HCT116 (cell line): ENCODE results near the gene TENT5A. TPM values are rescaled to one million over a fixed set of nuclear protein-coding genes. Genes with fewer than 3 reads are reported as not detected.

Source experiments
- ATAC-seq: fragments of 200-7000 bp; cut with Tn5 transposase; 2 replicates; pipeline ENCODE4 v1.9.1; 2020; ENCODE audit warnings: mild to moderate bottlenecking, moderate library complexity
- BruUV-seq: library from RNA; stranded (reverse); fragments of 400-500 nt; replicated peaks from 2 replicates; lab custom pipeline; 2021; lab: Mats Ljungman, UMichigan
- CTCF ChIA-PET: fragments of 300-600 bp; sonication (Branson Sonifier 250); formaldehyde crosslinking; loops from one replicate; lab custom pipeline; 2021; ENCODE audit warnings: antibody characterized with exemption; lab: Charles Lee
- POLR2A ChIA-PET: fragments of 300-600, 350-600 bp; sonication (Branson Sonifier 250); formaldehyde crosslinking; loops from one replicate; lab custom pipeline; 2021; ENCODE audit warnings: antibody characterized with exemption; lab: Charles Lee
- RAD21 ChIA-PET, 2 experiments: fragments of 300-600 bp; sonication (Branson Sonifier 250); formaldehyde crosslinking; loops; one replicate each; lab custom pipeline; 2023; ENCODE audit warnings: low total read pairs in 2 of 2; ENCODE audit not compliant: uncharacterized antibody in 2 of 2, unreplicated experiment in 2 of 2, low non-redundant PET in 1 of 2; lab: Charles Lee
- DNase-seq: peaks from one replicate; pipeline ENCODE4 v3.0.0-alpha.2; 2010; ENCODE audit warnings: low read depth, low spot score
- H2AFZ ChIP-seq: fragments of 200-600 bp; shearing (Covaris generic), sonication (generic); 2 replicates; pipeline ENCODE4 v1.6.1; 2017; ENCODE audit warnings: low read depth, mixed run types, mixed read lengths, antibody characterized with exemption, low read length; ENCODE audit not compliant: poor library complexity, severe bottlenecking
- H3K27ac ChIP-seq: 2 replicates; pipeline ENCODE4 v1.5.1; 2012; ENCODE audit warnings: low read depth, low read length
- H3K27me3 ChIP-seq: fragments of 200-600 bp; sonication (generic); 2 replicates; pipeline ENCODE4 v1.6.1; 2016; ENCODE audit warnings: mixed run types, low read length, mixed read lengths; ENCODE audit not compliant: insufficient read depth
- H3K36me3 ChIP-seq, 2 experiments: fragments of 200-500 bp in 1 of 2; fragments of 200-600 bp in 1 of 2; sonication (Bioruptor generic) in 1 of 2; sonication (generic) in 1 of 2; 2 replicates each; pipeline versions ENCODE4 v1.5.1 to v1.6.1; 2014 to 2016; ENCODE audit warnings: low read length in 2 of 2, inconsistent platforms in 1 of 2, mixed read lengths in 1 of 2, mixed run types in 1 of 2; ENCODE audit not compliant: insufficient read depth in 2 of 2, control insufficient read depth in 1 of 2
- H3K4me1 ChIP-seq, 2 experiments: fragments of 200-600 bp in 1 of 2; sonication (generic) in 1 of 2; 2 replicates each; pipeline versions ENCODE4 v1.5.1 to v1.6.1; 2012 to 2017; ENCODE audit warnings: low read length in 2 of 2, inconsistent platforms in 1 of 2, mild to moderate bottlenecking in 1 of 2, mixed read lengths in 1 of 2, mixed run types in 1 of 2, moderate library complexity in 1 of 2; ENCODE audit not compliant: insufficient read depth in 2 of 2, control insufficient read depth in 1 of 2
- H3K4me2 ChIP-seq: fragments of 200-600 bp; sonication (generic); 2 replicates; pipeline ENCODE4 v1.6.1; 2017; ENCODE audit warnings: mixed run types, low read length, mixed read lengths
- H3K4me3 ChIP-seq, 2 experiments: fragments of 200-600 bp in 1 of 2; sonication (generic) in 1 of 2; replicated peaks in 1 of 2; 2 replicates each; pipeline ENCODE4 v1.5.1; 2011 to 2016; ENCODE audit warnings: low read length in 2 of 2, control low read depth in 1 of 2, low read depth in 1 of 2, mild to moderate bottlenecking in 1 of 2, mixed read lengths in 1 of 2, mixed run types in 1 of 2
- H3K79me2 ChIP-seq: fragments of 200-600 bp; sonication (generic); 2 replicates; pipeline ENCODE4 v1.6.1; 2017; ENCODE audit warnings: mild to moderate bottlenecking, mixed run types, low read length, moderate library complexity, mixed read lengths; ENCODE audit not compliant: insufficient read depth
- H3K9ac ChIP-seq: fragments of 200-600 bp; sonication (generic); 2 replicates; pipeline ENCODE4 v1.6.1; 2016; ENCODE audit warnings: low read length, mixed read lengths
- H3K9me2 ChIP-seq: fragments of 200-600 bp; sonication (generic), shearing (Covaris generic); 2 replicates; pipeline ENCODE4 v1.6.1; 2017; ENCODE audit warnings: mixed run types, mild to moderate bottlenecking, moderate library complexity; ENCODE audit not compliant: insufficient read depth
- H3K9me3 ChIP-seq, 2 experiments: fragments of 200-500 bp in 1 of 2; fragments of 200-600 bp in 1 of 2; sonication (Bioruptor generic) in 1 of 2; sonication (generic) in 1 of 2; 2 replicates each; pipeline ENCODE4 v1.6.1; 2014 to 2017; ENCODE audit warnings: low read length in 2 of 2, mixed read lengths in 2 of 2, inconsistent platforms in 1 of 2, low read depth in 1 of 2, mild to moderate bottlenecking in 1 of 2, mixed run types in 1 of 2, moderate library complexity in 1 of 2; ENCODE audit not compliant: control insufficient read depth in 1 of 2, insufficient read depth in 1 of 2
- H4K20me1 ChIP-seq: fragments of 200-600 bp; sonication (generic), shearing (Covaris generic); 2 replicates; pipeline ENCODE4 v1.6.1; 2017; ENCODE audit warnings: mixed run types, mild to moderate bottlenecking, moderate library complexity; ENCODE audit not compliant: insufficient read depth
- CBX3 ChIP-seq: IDR thresholded peaks from 2 replicates; pipeline ENCODE4 v1.6.1; 2012; ENCODE audit warnings: low read depth
- EGR1 ChIP-seq: IDR thresholded peaks from 2 replicates; pipeline ENCODE4 v1.6.1; 2012; ENCODE audit warnings: low read depth
- EZH2phosphoT487 ChIP-seq: fragments of 200-600 bp; IDR thresholded peaks from 2 replicates; pipeline ENCODE4 v1.6.1; 2018; ENCODE audit warnings: antibody characterized with exemption, borderline replicate concordance
- POLR2A ChIP-seq: IDR thresholded peaks from 2 replicates; pipeline ENCODE4 v1.7.0; 2011; ENCODE audit warnings: borderline replicate concordance; ENCODE audit not compliant: insufficient read depth, insufficient read length; ENCODE audit errors: extremely low read depth
- RAD21 ChIP-seq: IDR thresholded peaks from 2 replicates; pipeline ENCODE4 v1.6.1; 2012; ENCODE audit warnings: low read depth, mild to moderate bottlenecking
- YY1 ChIP-seq: IDR thresholded peaks from 2 replicates; pipeline ENCODE4 v1.6.1; 2011; ENCODE audit warnings: low read length, low read depth, moderate library complexity, mild to moderate bottlenecking; ENCODE audit not compliant: insufficient replicate concordance; ENCODE audit errors: extremely low read depth
- intact Hi-C: fragments of 100-400 bp; cut with micrococcal nuclease; formaldehyde crosslinking; loops from 2 replicates; pipeline ENCODE4 v1.10.0; 2022
- total RNA-seq: library from RNA; stranded (reverse); gene quantifications from one replicate; pipeline ENCODE4 v1.2.1, GENCODE V29; 2021; ENCODE audit not compliant: unreplicated experiment
- TF ChIP-seq, protein P1 (sequence below): IDR thresholded peaks from 2 replicates; pipeline ENCODE4 v1.6.1; 2012
- TF ChIP-seq, protein P2 (sequence below), 3 experiments: fragments of 200-600 bp in 1 of 3; sonication (generic) in 1 of 3; IDR thresholded peaks in 2 of 3; conservative IDR thresholded peaks in 1 of 3; 2 replicates each; pipeline ENCODE4 v1.5.1; 2012 to 2017; ENCODE audit warnings: low read depth in 2 of 3, low read length in 2 of 3, antibody characterized with exemption in 1 of 3, borderline replicate concordance in 1 of 3, control low read depth in 1 of 3, mild to moderate bottlenecking in 1 of 3, mixed read lengths in 1 of 3, mixed run types in 1 of 3, moderate library complexity in 1 of 3; ENCODE audit not compliant: insufficient read depth in 1 of 3

TENT5A gene
- total RNA-seq, 1 experiment from 2014 or later = 11.2 TPM

DNA sequence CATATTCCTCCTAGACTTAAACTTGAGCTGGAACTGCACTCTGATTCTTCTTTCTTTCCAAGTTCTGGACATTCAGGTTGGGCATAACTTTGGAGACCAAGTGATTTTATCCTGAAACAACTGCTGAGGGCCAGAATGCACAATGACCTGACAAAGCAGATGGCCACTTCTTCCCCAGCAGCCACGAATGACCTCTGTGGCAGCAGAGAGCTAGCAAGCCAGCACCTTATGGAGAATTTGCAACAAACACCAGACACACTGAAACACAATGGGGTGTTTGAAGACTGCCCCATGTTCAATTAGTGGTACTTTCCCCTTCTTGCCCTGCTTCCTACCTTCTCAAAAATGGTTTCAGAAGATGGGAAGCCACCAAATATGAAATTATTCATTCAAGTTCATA is 4.2 kb upstream of the TENT5A start:
- no peak overlapping the region for H2AFZ ChIP-seq
- no peak for ATAC-seq
- no TSS peak for BruUV-seq
- POLR2A ChIA-PET = no interaction called here
- no peaks in the 10 kb centered on the region for H3K9me2 ChIP-seq
- intact Hi-C loops = loop anchor here (5.0 to 10.0 kb wide), 2 partner anchors 421 to 652 kb away; no protein-coding TSS in a partner anchor
- no peak overlapping the region for H3K4me2 ChIP-seq
- TF ChIP-seq EZH2phosphoT487 (no peak), RAD21 (peak; percentile 27; the same call in 1 of the 2 replicates), EGR1 (no peak), CBX3 (no peak), YY1 (no peak), POLR2A (no peak)
- TF ChIP-seq, protein P1, sequence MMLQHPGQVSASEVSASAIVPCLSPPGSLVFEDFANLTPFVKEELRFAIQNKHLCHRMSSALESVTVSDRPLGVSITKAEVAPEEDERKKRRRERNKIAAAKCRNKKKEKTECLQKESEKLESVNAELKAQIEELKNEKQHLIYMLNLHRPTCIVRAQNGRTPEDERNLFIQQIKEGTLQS = no peak
- TF ChIP-seq, protein P2, sequence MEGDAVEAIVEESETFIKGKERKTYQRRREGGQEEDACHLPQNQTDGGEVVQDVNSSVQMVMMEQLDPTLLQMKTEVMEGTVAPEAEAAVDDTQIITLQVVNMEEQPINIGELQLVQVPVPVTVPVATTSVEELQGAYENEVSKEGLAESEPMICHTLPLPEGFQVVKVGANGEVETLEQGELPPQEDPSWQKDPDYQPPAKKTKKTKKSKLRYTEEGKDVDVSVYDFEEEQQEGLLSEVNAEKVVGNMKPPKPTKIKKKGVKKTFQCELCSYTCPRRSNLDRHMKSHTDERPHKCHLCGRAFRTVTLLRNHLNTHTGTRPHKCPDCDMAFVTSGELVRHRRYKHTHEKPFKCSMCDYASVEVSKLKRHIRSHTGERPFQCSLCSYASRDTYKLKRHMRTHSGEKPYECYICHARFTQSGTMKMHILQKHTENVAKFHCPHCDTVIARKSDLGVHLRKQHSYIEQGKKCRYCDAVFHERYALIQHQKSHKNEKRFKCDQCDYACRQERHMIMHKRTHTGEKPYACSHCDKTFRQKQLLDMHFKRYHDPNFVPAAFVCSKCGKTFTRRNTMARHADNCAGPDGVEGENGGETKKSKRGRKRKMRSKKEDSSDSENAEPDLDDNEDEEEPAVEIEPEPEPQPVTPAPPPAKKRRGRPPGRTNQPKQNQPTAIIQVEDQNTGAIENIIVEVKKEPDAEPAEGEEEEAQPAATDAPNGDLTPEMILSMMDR (IDR thresholded peaks at IDR 0.05 in 2 of 3, conservative IDR thresholded peaks at IDR 0.05 in 1 of 3; ENCODE audit: borderline replicate concordance in 1 of 3, insufficient read depth in 1 of 3, low read depth in 2 of 3, low read length in 2 of 3) = no peak
- peaks cover 0 to 18% of the 10 kb centered on the region in 2 experiments; a peak in 2 of 4 replicates for H3K4me1 ChIP-seq
- no peaks in the 10 kb centered on the region for H4K20me1 ChIP-seq
- CTCF ChIA-PET = no interaction called here
- DNase-seq = no peak
- no peak overlapping the region for H3K9ac ChIP-seq
- H3K36me3 ChIP-seq = no peaks in the 10 kb centered on the region
- H3K79me2 ChIP-seq = peaks cover 2% of the 10 kb centered on the region; the same call in 1 of the 2 replicates
- H3K27me3 ChIP-seq = no peaks in the 10 kb centered on the region
- no peak overlapping the region for H3K4me3 ChIP-seq
- no peak overlapping the region for H3K27ac ChIP-seq
- H3K9me3 ChIP-seq = no peaks in the 10 kb centered on the region
- RAD21 ChIA-PET = no interaction called here
